Measurements from ENCODE around the gene RNF208.

DNA sequence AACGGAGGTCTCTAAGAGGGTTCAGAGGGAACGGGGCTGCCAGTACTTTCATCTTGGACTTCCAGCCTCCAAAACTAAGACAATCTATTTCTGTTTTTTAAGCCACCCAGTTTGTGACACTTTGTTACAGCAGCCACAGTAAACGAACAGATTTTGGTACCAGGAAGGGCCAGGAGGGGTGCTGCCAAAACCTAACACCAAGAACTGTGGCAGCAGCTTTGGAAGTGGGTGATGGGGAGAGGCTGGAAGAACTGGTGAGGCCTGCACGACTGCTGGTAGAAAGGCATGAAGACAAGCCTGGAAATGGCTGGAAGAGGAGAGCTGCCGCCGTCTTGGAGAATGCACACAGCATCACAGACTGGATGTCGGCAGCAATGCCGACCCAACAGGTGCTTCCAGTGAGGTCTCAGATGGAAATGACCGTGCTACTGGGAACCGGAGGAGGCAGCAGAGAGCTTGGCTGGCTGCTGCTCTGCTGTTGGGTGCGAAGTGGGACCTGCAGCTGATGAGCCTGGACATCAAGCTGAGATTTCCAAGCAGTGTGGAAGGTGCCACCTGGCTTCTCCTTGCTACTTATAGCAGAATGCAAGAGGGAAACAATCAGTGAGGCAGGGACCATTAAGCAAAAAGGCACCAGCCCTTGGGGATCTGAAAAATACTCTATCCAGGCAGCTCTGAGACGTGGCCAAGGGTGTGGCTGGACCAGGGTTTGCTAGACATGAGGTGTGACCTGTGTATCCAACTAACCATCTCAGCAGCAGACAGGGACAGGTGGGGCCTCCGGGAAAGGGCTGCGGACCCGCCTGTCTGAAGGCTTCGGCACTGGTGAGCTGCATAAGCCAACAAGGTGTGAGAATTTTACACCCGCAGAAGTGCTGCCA is 45.5 kb downstream of the RNF208 start:
- TF ChIP-seq, protein P1, sequence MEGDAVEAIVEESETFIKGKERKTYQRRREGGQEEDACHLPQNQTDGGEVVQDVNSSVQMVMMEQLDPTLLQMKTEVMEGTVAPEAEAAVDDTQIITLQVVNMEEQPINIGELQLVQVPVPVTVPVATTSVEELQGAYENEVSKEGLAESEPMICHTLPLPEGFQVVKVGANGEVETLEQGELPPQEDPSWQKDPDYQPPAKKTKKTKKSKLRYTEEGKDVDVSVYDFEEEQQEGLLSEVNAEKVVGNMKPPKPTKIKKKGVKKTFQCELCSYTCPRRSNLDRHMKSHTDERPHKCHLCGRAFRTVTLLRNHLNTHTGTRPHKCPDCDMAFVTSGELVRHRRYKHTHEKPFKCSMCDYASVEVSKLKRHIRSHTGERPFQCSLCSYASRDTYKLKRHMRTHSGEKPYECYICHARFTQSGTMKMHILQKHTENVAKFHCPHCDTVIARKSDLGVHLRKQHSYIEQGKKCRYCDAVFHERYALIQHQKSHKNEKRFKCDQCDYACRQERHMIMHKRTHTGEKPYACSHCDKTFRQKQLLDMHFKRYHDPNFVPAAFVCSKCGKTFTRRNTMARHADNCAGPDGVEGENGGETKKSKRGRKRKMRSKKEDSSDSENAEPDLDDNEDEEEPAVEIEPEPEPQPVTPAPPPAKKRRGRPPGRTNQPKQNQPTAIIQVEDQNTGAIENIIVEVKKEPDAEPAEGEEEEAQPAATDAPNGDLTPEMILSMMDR (IDR thresholded peaks at IDR 0.05; ENCODE audit: borderline replicate concordance, extremely low read depth, low read length, poor library complexity, severe bottlenecking), result peak; percentile 61
- TF ChIP-seq EZH2 (IDR thresholded peaks at IDR 0.05; ENCODE audit: borderline replicate concordance, low read depth, low read length, severe bottlenecking), result no peak
